IPS-18a (cell line): Measurements from ENCODE around the gene SEPHS1.

Experiments
- H3K27ac ChIP-seq: one replicate; pipeline ENCODE4 v1.5.1; 2013; ENCODE audit warnings: low read length
- H3K27me3 ChIP-seq: one replicate; pipeline ENCODE4 v1.6.1; 2013; ENCODE audit warnings: mild to moderate bottlenecking, low read length; ENCODE audit not compliant: control insufficient read depth, insufficient read depth
- H3K36me3 ChIP-seq: one replicate; pipeline ENCODE4 v1.6.1; 2013; ENCODE audit warnings: low read depth, low read length; ENCODE audit not compliant: control insufficient read depth
- H3K4me1 ChIP-seq: one replicate; pipeline ENCODE4 v1.6.1; 2013; ENCODE audit warnings: low read depth, low read length; ENCODE audit not compliant: control insufficient read depth
- H3K4me3 ChIP-seq: one replicate; pipeline ENCODE4 v1.5.1; 2013; ENCODE audit warnings: low read length
- H3K9ac ChIP-seq: one replicate; pipeline ENCODE4 v1.6.1; 2013; ENCODE audit warnings: mild to moderate bottlenecking, low read length, moderate library complexity
- H3K9me3 ChIP-seq: one replicate; pipeline ENCODE4 v1.6.1; 2013; ENCODE audit warnings: low read depth, low read length; ENCODE audit not compliant: control insufficient read depth

SEPHS1 gene

GRCh38 chr10:13348216-13349017, at the start of gene SEPHS1:
Gene SEPHS1, minus strand, starts transcription at chr10:13348293. Its CDS starts 3,343 bp downstream, at chr10:13344950.
- Histone ChIP-seq H3K4me1 (peaks cover 48% of the 10 kb centered on the region), H3K27ac (peak within 1 kb of the TSS; percentile 98), H3K9me3 (no peaks in the 10 kb centered on the region), H3K27me3 (peaks cover 11% of the 10 kb centered on the region), H3K4me3 (peak within 1 kb of the TSS; percentile 77), H3K9ac (peak within 1 kb of the TSS; percentile 99), H3K36me3 (peaks cover 7% of the 10 kb centered on the region)

GRCh38 chr10:13397052-13397451, 49.0 kb upstream of the SEPHS1 start:
- Histone ChIP-seq H3K9me3 (peaks cover 4% of the 10 kb centered on the region), H3K4me3 (no peak overlapping the region), H3K9ac (no peak overlapping the region), H3K4me1 (peaks cover 14% of the 10 kb centered on the region), H3K27me3 (no peaks in the 10 kb centered on the region), H3K27ac (no peak overlapping the region), H3K36me3 (no peaks in the 10 kb centered on the region)

GRCh38 chr10:13396369-13396768, 48.3 kb upstream of the SEPHS1 start:
- Histone ChIP-seq H3K27ac (no peak overlapping the region), H3K4me3 (no peak overlapping the region), H3K9me3 (peaks cover 4% of the 10 kb centered on the region), H3K4me1 (peaks cover 14% of the 10 kb centered on the region), H3K9ac (no peak overlapping the region), H3K27me3 (no peaks in the 10 kb centered on the region), H3K36me3 (no peaks in the 10 kb centered on the region)

- Histone ChIP-seq H3K4me3 (no peak overlapping the region), H3K9ac (no peak overlapping the region), H3K27me3 (no peaks in the 10 kb centered on the region), H3K9me3 (peaks cover 4% of the 10 kb centered on the region), H3K27ac (no peak overlapping the region), H3K36me3 (no peaks in the 10 kb centered on the region), H3K4me1 (peaks cover 20% of the 10 kb centered on the region)
Measured at GRCh38 chr10:13395540-13395939, 47.4 kb upstream of the SEPHS1 start.

GRCh38 chr10:13393640-13394039, 45.5 kb upstream of the SEPHS1 start:
- Histone ChIP-seq H3K27ac (no peak overlapping the region), H3K4me1 (peaks cover 27% of the 10 kb centered on the region), H3K4me3 (no peak overlapping the region), H3K9me3 (no peaks in the 10 kb centered on the region), H3K27me3 (no peaks in the 10 kb centered on the region), H3K9ac (no peak overlapping the region), H3K36me3 (no peaks in the 10 kb centered on the region)

- Histone ChIP-seq H3K9me3 (no peaks in the 10 kb centered on the region), H3K4me1 (peaks cover 27% of the 10 kb centered on the region), H3K27ac (no peak overlapping the region), H3K36me3 (no peaks in the 10 kb centered on the region), H3K4me3 (no peak overlapping the region), H3K9ac (no peak overlapping the region), H3K27me3 (no peaks in the 10 kb centered on the region)
Measured at GRCh38 chr10:13392701-13393100, 44.6 kb upstream of the SEPHS1 start.

GRCh38 chr10:13390604-13391522, 42.8 kb upstream of the SEPHS1 start:
- no peak overlapping the region for H3K9ac ChIP-seq
- no peaks in the 10 kb centered on the region for H3K9me3 ChIP-seq
- no peaks in the 10 kb centered on the region for H3K36me3 ChIP-seq
- no peaks in the 10 kb centered on the region for H3K27me3 ChIP-seq
- no peak overlapping the region for H3K4me3 ChIP-seq
- peaks cover 27% of the 10 kb centered on the region for H3K4me1 ChIP-seq
- H3K27ac ChIP-seq = no peak overlapping the region

- Histone ChIP-seq H3K36me3 (no peaks in the 10 kb centered on the region), H3K27ac (no peak overlapping the region), H3K4me3 (no peak overlapping the region), H3K9me3 (no peaks in the 10 kb centered on the region), H3K27me3 (peaks cover 6% of the 10 kb centered on the region), H3K4me1 (peaks cover 13% of the 10 kb centered on the region), H3K9ac (no peak overlapping the region)
Measured at GRCh38 chr10:13388478-13389230, 40.6 kb upstream of the SEPHS1 start.

- peaks cover 17% of the 10 kb centered on the region for H3K27me3 ChIP-seq
- no peak overlapping the region for H3K27ac ChIP-seq
- H3K36me3 ChIP-seq = no peaks in the 10 kb centered on the region
- no peak overlapping the region for H3K9ac ChIP-seq
- no peak overlapping the region for H3K4me3 ChIP-seq
- peaks cover 11% of the 10 kb centered on the region for H3K4me1 ChIP-seq
- no peaks in the 10 kb centered on the region for H3K9me3 ChIP-seq
Measured at GRCh38 chr10:13386021-13386420, 37.9 kb upstream of the SEPHS1 start.

GRCh38 chr10:13383399-13383761, 35.3 kb upstream of the SEPHS1 start:
- no peak overlapping the region for H3K9ac ChIP-seq
- H3K27me3 ChIP-seq = peaks cover 17% of the 10 kb centered on the region
- no peaks in the 10 kb centered on the region for H3K36me3 ChIP-seq
- H3K27ac ChIP-seq = no peak overlapping the region
- peak overlapping the region; percentile 58 for H3K4me3 ChIP-seq
- H3K9me3 ChIP-seq = no peaks in the 10 kb centered on the region
- no peaks in the 10 kb centered on the region for H3K4me1 ChIP-seq

GRCh38 chr10:13382703-13383398, 34.8 kb upstream of the SEPHS1 start:
- Histone ChIP-seq H3K4me3 (peak overlapping the region; percentile 58), H3K9ac (no peak overlapping the region), H3K27me3 (peaks cover 17% of the 10 kb centered on the region)

More at GRCh38 chr10:13382703-13383398, 34.8 kb upstream of the SEPHS1 start:
- H3K27ac ChIP-seq = no peak overlapping the region
- H3K9me3 ChIP-seq = no peaks in the 10 kb centered on the region
- H3K4me1 ChIP-seq = no peaks in the 10 kb centered on the region
- no peaks in the 10 kb centered on the region for H3K36me3 ChIP-seq
